Activated CD4-positive, alpha-beta T cell treated with anti-CD3 and anti-CD28 coated beads, Interleukin-2, amount 10 ng/mL, durations not matched to agents 24 days and 14 days (primary cell): ENCODE data around the gene HOMER1. TPM values are rescaled to one million over a fixed set of nuclear protein-coding genes. Genes with fewer than 3 reads are reported as not detected.

ENCODE experiments used
- DNase-seq: peaks from one replicate; pipeline ENCODE4 v3.0.0; 2022
- H3K27ac Mint-ChIP-seq: one replicate; pipeline ENCODE4 v1.8.0; 2022; ENCODE audit warnings: mild to moderate bottlenecking, mixed read lengths
- H3K27me3 Mint-ChIP-seq: one replicate; pipeline ENCODE4 v1.8.0; 2022; ENCODE audit warnings: mixed read lengths
- H3K36me3 Mint-ChIP-seq: one replicate; pipeline ENCODE4 v1.8.0; 2022; ENCODE audit warnings: low read depth, mild to moderate bottlenecking, mixed read lengths
- H3K4me1 Mint-ChIP-seq: one replicate; pipeline ENCODE4 v1.8.0; 2021; ENCODE audit warnings: mixed read lengths
- H3K4me3 Mint-ChIP-seq: one replicate; pipeline ENCODE4 v1.8.0; 2022; ENCODE audit warnings: mild to moderate bottlenecking, moderate library complexity, mixed read lengths
- H3K9me3 Mint-ChIP-seq: one replicate; pipeline ENCODE4 v1.8.0; 2021; ENCODE audit warnings: mixed read lengths
- intact Hi-C: fragments of 100-400 bp; cut with micrococcal nuclease; formaldehyde crosslinking; loops from one replicate; pipeline ENCODE4 v1.15.1; 2023
- total RNA-seq: library from RNA; stranded (reverse); gene quantifications from 2 replicates; pipeline ENCODE4 v1.2.3, GENCODE V29; 2022

Gene HOMER1
- total RNA-seq, 1 donor from 2014 or later = 15.0 TPM

DNA sequence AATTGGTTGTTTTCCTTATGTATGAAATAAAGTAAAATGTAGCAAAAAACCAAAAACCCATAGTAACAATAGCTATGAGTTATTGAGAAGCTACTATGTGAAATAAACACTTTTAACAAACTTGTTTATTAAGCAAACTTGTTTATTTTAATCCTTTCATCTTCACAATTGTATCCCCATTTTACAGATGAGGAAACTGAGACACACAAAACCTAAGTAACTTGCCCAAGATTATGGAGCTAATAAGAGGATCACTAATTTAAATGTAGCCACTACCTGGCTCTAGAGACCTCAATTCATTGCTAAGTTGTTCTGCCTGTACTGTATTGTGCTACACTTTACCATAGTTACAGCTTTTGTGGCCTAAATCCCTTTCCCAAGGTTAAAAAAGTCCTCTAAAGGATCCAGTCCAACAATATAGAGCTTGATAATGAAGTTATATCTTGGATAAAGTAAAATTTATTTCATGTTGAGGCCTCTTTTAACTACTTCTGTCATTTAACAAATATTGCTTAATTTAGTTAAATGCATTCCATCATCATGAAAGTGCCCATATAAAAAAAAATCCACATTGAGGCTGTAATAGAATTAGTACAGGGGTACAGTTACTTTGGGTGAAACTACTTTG is 22.1 kb downstream of the HOMER1 start:
- Mint-ChIP-seq H3K9me3 (no peaks in the 10 kb centered on the region), H3K36me3 (no peaks in the 10 kb centered on the region), H3K27ac (no peak overlapping the region), H3K27me3 (peaks cover 3% of the 10 kb centered on the region), H3K4me3 (no peak overlapping the region), H3K4me1 (no peaks in the 10 kb centered on the region)
- no peak for DNase-seq
- intact Hi-C loops = no loop called here

DNA sequence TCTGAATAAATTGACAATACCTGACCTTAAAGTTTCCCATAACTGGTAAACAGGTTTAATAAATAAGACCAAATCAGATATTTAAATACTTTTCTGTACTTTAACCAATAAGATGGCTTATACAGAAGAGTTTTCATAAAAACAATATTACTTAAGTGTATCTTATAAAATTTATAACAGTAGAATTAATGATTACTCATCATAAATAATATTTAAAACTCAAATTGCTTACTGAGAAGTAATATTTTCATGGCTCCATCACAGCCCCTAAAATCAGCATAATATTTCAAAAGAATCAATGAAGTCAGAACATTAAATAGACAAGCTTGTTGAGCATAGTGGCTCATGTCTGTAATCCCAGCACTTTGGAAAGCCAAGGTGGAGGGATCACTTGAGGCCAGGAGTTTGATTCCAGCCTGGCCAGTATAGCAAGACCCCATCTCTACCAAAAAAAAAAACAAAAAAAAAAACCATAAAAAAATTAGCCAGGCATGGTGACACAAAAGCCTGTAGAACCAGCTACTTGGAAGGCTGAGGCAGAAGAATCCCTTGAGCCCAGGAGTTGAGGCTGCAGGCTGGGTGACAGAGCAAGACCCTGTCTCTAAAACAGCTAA is 23.5 kb downstream of the HOMER1 start:
- peaks cover 3% of the 10 kb centered on the region for H3K27me3 Mint-ChIP-seq
- H3K9me3 Mint-ChIP-seq = no peaks in the 10 kb centered on the region
- intact Hi-C loops = no loop called here
- no peak for DNase-seq
- no peak overlapping the region for H3K27ac Mint-ChIP-seq
- no peaks in the 10 kb centered on the region for H3K36me3 Mint-ChIP-seq
- no peaks in the 10 kb centered on the region for H3K4me1 Mint-ChIP-seq
- no peak overlapping the region for H3K4me3 Mint-ChIP-seq

DNA sequence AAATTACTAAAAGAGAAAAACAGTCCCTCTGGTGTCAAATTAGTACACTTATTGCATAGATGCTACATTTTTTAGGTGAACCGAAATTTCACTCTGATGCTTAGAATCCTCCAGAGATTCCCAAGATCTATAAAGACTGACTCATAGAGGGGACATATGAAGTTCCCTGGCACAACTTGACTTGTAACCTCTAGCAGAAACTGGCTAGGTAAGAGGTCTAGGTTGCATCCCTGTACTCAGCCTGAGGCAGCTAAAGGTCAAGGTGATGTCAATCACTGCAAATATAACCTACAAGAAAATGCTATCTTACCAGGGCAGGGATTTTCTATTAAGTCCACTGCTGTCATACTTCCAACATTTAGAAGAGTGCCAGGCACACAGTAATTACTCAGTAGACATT is 24.2 kb downstream of the HOMER1 start:
- H3K27ac Mint-ChIP-seq = no peak overlapping the region
- peaks cover 3% of the 10 kb centered on the region for H3K27me3 Mint-ChIP-seq
- H3K4me3 Mint-ChIP-seq = no peak overlapping the region
- no peaks in the 10 kb centered on the region for H3K9me3 Mint-ChIP-seq
- H3K4me1 Mint-ChIP-seq = no peaks in the 10 kb centered on the region
- intact Hi-C loops = no loop called here
- no peak for DNase-seq
- H3K36me3 Mint-ChIP-seq = no peaks in the 10 kb centered on the region

DNA sequence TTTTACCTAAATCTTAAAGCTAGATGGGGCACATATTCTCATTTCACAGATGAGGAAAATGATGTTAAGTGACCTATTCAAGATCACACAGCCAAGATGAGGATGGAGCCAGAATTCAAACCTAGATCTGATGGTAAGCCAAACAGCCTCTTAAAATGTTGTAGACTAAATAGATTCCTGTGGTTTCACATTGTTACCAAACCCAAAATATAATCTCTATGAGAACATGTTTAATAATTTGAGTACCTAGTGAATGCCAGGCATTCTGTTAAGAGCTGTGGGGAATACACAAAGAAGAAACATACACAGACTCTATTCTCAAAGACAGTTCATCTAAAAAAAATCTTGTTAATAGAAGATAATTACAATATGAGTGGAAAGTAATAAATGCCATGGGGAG is 25.2 kb downstream of the HOMER1 start:
- H3K4me1 Mint-ChIP-seq = no peaks in the 10 kb centered on the region

DNA sequence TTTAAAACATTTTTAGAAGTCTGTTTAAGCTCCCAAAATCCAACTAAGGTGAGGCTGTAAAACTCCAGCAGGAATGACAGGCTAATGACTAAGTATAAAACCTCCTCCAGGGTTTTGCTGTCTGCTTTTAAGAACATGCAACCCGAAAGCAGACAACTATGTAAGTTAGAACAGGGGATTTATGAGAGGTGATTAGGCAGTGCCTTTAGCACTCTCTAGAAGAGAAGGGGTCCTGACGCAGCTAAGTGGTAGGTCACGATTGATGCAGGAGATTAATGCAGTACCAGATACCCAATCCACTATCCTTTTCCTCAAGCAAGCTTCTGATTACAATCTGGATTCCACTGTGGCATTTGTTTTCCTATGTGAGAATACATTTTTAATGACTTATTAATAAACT is 25.9 kb downstream of the HOMER1 start:
- Mint-ChIP-seq H3K4me1 (no peaks in the 10 kb centered on the region), H3K27ac (no peak overlapping the region), H3K36me3 (peaks cover 1% of the 10 kb centered on the region), H3K9me3 (no peaks in the 10 kb centered on the region), H3K27me3 (peaks cover 2% of the 10 kb centered on the region), H3K4me3 (no peak overlapping the region)
- DNase-seq = no peak
- intact Hi-C loops = no loop called here

More for the DNA sequence above, 25.2 kb downstream of the HOMER1 start:
- Mint-ChIP-seq H3K36me3 (peaks cover 1% of the 10 kb centered on the region), H3K27me3 (peaks cover 2% of the 10 kb centered on the region), H3K27ac (no peak overlapping the region), H3K4me3 (no peak overlapping the region), H3K9me3 (no peaks in the 10 kb centered on the region)
- intact Hi-C loops = no loop called here
- DNase-seq = no peak

DNA sequence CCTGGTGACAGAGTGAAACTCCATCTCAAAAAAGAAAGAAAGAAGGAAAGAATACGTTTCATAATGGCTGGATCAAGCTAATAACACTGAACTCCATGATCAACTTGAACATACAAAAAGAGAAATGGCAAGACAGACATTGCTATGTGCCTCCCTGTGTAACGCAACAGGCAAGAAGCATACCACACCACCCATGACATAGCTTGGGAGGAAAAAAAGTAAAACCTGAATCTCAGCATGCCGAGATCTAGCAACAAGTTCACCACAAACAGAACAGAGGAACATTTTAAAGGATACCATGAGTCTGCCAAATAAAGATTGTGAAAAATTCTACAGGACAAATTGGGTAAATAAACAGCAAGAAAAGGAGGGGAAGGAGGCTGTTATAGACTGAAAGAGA is 26.7 kb downstream of the HOMER1 start:
- intact Hi-C loops = no loop called here

DNA sequence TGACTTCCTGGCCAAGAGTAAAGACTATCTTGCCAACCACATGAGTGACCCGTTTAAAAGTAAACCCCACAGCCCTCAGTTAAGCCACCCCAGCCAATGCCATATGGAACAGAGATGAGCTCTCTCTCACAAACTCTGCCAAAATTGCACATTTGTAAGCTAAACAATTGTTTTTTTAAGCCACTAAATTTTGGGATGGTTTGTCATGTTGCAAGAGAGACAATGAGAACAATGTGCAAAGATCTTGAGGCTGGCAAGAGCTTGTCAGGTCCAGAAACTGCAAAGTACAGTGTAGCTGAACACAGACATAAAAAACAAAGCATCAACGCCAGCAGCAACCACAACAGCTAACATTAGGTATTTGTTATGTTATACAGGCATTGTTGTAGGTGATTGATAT is 27.8 kb downstream of the HOMER1 start:
- H3K27ac Mint-ChIP-seq = no peak overlapping the region
- DNase-seq = no peak
- H3K27me3 Mint-ChIP-seq = peaks cover 2% of the 10 kb centered on the region
- intact Hi-C loops = no loop called here
- H3K4me3 Mint-ChIP-seq = no peak overlapping the region
- no peaks in the 10 kb centered on the region for H3K9me3 Mint-ChIP-seq
- no peaks in the 10 kb centered on the region for H3K4me1 Mint-ChIP-seq
- peaks cover 1% of the 10 kb centered on the region for H3K36me3 Mint-ChIP-seq

More for the DNA sequence above, 26.7 kb downstream of the HOMER1 start:
- Mint-ChIP-seq H3K27ac (no peak overlapping the region), H3K4me1 (no peaks in the 10 kb centered on the region), H3K27me3 (peaks cover 2% of the 10 kb centered on the region), H3K4me3 (no peak overlapping the region), H3K36me3 (peaks cover 1% of the 10 kb centered on the region), H3K9me3 (no peaks in the 10 kb centered on the region)
- no peak for DNase-seq

DNA sequence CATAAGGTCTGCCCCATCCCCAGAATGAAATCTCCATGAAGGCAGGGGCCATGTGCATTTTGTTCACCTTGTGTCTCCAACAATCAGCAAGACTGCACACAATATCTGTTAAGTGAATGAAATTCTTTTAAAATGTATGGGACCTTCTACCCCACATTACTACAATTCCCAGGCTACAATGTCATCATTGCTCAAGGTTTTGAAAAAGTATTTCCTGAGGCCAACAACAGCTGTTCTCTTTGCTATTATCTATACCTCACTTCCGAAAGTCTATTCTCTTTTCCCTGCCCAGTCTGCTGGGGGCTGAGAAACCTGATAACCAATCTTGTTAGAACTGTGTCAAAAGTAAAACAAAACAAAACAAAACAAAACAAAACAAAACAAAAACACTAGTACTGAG is 29.2 kb downstream of the HOMER1 start:
- Mint-ChIP-seq H3K27ac (no peak overlapping the region), H3K9me3 (no peaks in the 10 kb centered on the region)
- intact Hi-C loops = no loop called here

DNA sequence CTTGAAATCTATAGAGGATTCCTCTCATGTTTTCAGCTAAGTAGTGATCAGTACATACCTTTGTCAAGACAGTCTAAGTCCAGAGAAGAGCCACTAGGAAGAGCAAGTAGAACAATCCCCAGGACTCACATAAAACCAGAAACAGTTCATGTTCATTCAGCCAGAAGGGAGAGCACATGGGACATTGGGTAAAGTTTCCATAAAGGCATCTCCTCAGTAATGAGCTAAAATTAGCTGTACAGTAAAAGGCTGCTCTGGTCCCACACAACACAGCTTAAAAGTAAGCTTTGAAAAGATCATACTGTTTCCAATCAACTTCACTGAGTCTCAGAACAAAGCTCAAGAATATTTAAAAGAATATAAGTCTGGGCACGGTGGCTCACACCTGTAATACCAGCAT is 32.4 kb downstream of the HOMER1 start:
- no peak for DNase-seq
- H3K27ac Mint-ChIP-seq = no peak overlapping the region
- H3K4me3 Mint-ChIP-seq = no peak overlapping the region
- H3K27me3 Mint-ChIP-seq = peaks cover 2% of the 10 kb centered on the region
- H3K36me3 Mint-ChIP-seq = peaks cover 1% of the 10 kb centered on the region
- no peaks in the 10 kb centered on the region for H3K9me3 Mint-ChIP-seq
- intact Hi-C loops = no loop called here
- no peaks in the 10 kb centered on the region for H3K4me1 Mint-ChIP-seq

More for the DNA sequence above, 29.2 kb downstream of the HOMER1 start:
- peaks cover 4% of the 10 kb centered on the region for H3K27me3 Mint-ChIP-seq
- H3K4me1 Mint-ChIP-seq = no peaks in the 10 kb centered on the region
- no peak overlapping the region for H3K4me3 Mint-ChIP-seq
- peaks cover 1% of the 10 kb centered on the region for H3K36me3 Mint-ChIP-seq
- DNase-seq = no peak

DNA sequence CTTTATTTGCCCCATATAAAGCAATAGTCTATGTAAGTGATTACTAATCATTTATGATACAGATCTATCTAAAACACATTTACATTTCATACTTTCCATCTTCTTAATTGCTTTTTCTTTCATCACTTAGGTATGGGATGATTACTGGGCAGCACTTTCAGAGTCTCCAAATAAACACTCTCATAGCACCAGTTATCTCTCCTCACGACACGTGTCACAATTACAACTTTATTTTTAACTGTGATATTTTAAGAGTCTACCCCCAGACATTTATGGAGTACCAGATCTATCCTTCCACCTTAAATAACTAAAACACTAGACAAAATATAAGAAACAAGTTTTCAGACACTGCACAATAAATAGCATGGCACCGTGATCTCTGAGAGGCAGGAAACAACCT is 32.9 kb downstream of the HOMER1 start:
- Mint-ChIP-seq H3K27ac (no peak overlapping the region), H3K9me3 (no peaks in the 10 kb centered on the region), H3K36me3 (peaks cover 1% of the 10 kb centered on the region), H3K27me3 (peaks cover 2% of the 10 kb centered on the region), H3K4me3 (no peak overlapping the region), H3K4me1 (no peaks in the 10 kb centered on the region)
- no peak for DNase-seq
- intact Hi-C loops = no loop called here

DNA sequence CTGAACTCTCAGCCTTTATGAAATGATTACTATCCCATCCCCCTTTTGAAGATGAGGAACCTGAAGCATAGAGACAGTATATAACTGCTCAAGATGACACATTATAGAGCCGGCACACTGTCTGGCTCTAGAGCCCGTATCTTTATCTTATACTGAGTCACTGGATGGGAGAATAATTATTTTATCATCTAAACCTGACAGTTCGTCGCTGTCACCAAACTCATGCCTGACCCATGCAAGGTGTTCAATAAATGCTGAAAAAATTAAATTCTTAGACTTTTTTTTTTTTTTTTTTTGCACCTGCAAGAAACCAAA is 38.8 kb downstream of the HOMER1 start:
- peaks cover 2% of the 10 kb centered on the region for H3K27me3 Mint-ChIP-seq

DNA sequence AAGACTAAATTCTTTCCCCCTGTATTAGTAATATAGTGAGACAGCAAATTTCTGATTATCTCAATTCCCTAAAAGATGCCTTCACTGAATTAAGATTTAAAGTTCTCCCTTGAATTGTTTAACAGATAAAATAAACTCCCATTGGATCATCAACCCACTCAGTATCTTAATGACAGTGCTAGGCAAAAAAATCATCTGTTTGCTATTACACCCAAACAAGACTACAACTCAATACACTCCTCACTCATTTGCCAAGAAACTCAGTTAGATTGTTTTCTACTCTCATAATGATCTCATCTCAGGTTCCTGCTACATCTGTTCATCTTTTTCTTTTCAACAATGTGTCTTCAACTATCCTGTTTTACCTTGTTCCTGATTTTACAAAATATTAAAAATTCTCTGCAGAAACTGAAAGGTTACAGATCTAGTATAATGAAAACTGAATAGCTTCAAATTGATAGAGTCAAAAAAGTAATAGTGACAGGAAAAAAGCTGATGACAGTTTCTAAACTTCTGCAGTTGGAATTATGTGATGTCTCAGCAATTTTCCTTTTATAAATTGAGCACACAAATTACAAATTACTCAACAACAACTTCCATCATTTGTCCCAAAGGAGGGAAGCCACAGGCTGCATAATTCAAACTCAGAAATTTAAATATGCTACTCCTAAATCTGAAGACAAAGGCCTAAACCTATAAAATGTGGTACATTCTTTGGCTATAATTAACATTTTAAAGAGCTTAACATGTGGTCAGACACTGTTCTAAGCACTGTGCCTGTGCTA is 39.4 kb downstream of the HOMER1 start:
- Mint-ChIP-seq H3K4me3 (no peak overlapping the region), H3K4me1 (no peaks in the 10 kb centered on the region), H3K36me3 (no peaks in the 10 kb centered on the region), H3K27me3 (no peaks in the 10 kb centered on the region), H3K27ac (no peak overlapping the region), H3K9me3 (no peaks in the 10 kb centered on the region)
- DNase-seq = no peak
- intact Hi-C loops = no loop called here

More for the DNA sequence above, 38.8 kb downstream of the HOMER1 start:
- no peak for DNase-seq
- Mint-ChIP-seq H3K4me3 (no peak overlapping the region), H3K9me3 (no peaks in the 10 kb centered on the region), H3K36me3 (no peaks in the 10 kb centered on the region), H3K4me1 (no peaks in the 10 kb centered on the region), H3K27ac (no peak overlapping the region)
- intact Hi-C loops = no loop called here

DNA sequence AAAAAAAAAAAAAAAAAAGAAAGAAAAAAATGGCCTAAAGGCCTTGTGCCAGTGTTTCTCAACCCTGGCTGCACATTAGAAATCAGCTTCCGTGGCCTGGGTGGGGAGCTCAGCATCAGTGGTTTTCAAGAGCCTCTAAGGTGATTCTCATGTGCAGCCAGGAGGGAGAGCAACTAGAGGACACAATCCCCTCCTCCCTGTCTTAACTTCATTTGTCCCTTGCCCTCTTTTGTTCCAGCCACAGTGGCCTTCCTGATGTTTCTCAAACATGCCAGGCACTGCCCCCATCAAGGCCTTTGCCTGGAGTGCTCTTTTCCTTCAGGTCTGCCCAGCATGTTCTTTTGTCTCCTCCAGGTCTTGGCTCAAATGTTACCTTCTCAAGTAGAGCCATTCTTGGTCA is 42.4 kb downstream of the HOMER1 start:
- no peak for DNase-seq
- no peak overlapping the region for H3K4me3 Mint-ChIP-seq
- H3K4me1 Mint-ChIP-seq = no peaks in the 10 kb centered on the region
- H3K9me3 Mint-ChIP-seq = no peaks in the 10 kb centered on the region
- no peaks in the 10 kb centered on the region for H3K36me3 Mint-ChIP-seq
- no peak overlapping the region for H3K27ac Mint-ChIP-seq
- intact Hi-C loops = no loop called here
- no peaks in the 10 kb centered on the region for H3K27me3 Mint-ChIP-seq

DNA sequence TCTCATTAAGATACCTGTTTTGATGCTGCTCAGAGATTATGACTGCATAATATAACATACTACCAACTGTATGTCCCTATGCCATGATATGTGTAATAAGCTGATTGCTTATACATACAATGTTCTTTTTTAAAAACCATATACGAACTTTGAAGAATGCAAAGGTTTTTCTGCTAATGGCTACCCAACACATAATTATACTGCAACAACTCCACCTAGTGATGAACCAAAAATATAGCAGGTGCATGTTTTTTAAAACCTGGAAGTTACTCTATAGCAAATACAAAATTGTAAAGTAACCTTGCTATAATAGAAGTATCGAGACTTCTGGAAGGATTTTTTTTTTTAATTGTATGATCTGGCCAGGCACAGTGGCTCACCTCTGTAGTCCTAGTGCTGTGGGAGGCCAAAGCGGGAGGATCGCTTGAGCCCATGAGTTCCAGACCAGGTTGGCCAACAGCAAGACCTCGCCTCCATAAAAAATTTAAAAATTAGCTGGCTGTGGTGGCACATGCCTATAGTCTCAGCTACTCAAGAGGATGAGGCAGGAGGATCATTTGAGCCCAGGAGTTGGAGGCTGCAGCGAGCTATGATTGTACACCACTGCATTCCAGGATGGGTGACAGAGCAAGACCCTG is 49.1 kb downstream of the HOMER1 start:
- no peak overlapping the region for H3K27ac Mint-ChIP-seq
- no peaks in the 10 kb centered on the region for H3K9me3 Mint-ChIP-seq
- peaks cover 7% of the 10 kb centered on the region for H3K27me3 Mint-ChIP-seq
- no peak for DNase-seq
- H3K4me1 Mint-ChIP-seq = peaks cover 4% of the 10 kb centered on the region
- H3K4me3 Mint-ChIP-seq = no peak overlapping the region
- no peaks in the 10 kb centered on the region for H3K36me3 Mint-ChIP-seq
- intact Hi-C loops = loop anchor here (1.0 to 10.0 kb wide), 3 partner anchors 100 to 438 kb away; no protein-coding TSS in a partner anchor
